Measurements from ENCODE around the gene PRXL2A. TPM values are rescaled to one million over a fixed set of nuclear protein-coding genes. Genes with fewer than 3 reads are reported as not detected.

The PRXL2A gene
- total RNA-seq, 2 experiments from 2014 or later: not detected

GRCh38 chr10:80441831-80442230 is 33.5 kb downstream of the PRXL2A start:
- Histone ChIP-seq H3K27ac (ENCODE audit: low read depth, low read length, poor library complexity, severe bottlenecking) (no peak overlapping the region), H3K9me2 (ENCODE audit: insufficient read depth, low read length) (no peaks in the 10 kb centered on the region), H3K4me3 (ENCODE audit: low read depth, low read length, poor library complexity, severe bottlenecking) (no peak overlapping the region), H3K79me2 (ENCODE audit: insufficient read depth, low read depth, low read length) (no peaks in the 10 kb centered on the region), H4K20me1 (ENCODE audit: insufficient read depth, low read length) (no peaks in the 10 kb centered on the region), H3K9me3 (ENCODE audit: low read length) (no peaks in the 10 kb centered on the region), H3K4me2 (ENCODE audit: low read length) (no peak overlapping the region), H3K36me3 (ENCODE audit: insufficient read depth, low read length) (no peaks in the 10 kb centered on the region), H3K4me1 (ENCODE audit: insufficient read depth, low read length, poor library complexity, severe bottlenecking) (peaks cover 20% of the 10 kb centered on the region), H2AFZ (ENCODE audit: low read length) (no peak overlapping the region)
- DNase-seq (ENCODE audit: low spot score): no peak
- no TSS peak for BruUV-seq (replicated peaks)
- POLR2A ChIA-PET: no interaction called here
- TF ChIP-seq EZH2phosphoT487 (IDR thresholded peaks at IDR 0.05; ENCODE audit: borderline replicate concordance, low read depth, low read length): no peak
- TF ChIP-seq, protein P1, sequence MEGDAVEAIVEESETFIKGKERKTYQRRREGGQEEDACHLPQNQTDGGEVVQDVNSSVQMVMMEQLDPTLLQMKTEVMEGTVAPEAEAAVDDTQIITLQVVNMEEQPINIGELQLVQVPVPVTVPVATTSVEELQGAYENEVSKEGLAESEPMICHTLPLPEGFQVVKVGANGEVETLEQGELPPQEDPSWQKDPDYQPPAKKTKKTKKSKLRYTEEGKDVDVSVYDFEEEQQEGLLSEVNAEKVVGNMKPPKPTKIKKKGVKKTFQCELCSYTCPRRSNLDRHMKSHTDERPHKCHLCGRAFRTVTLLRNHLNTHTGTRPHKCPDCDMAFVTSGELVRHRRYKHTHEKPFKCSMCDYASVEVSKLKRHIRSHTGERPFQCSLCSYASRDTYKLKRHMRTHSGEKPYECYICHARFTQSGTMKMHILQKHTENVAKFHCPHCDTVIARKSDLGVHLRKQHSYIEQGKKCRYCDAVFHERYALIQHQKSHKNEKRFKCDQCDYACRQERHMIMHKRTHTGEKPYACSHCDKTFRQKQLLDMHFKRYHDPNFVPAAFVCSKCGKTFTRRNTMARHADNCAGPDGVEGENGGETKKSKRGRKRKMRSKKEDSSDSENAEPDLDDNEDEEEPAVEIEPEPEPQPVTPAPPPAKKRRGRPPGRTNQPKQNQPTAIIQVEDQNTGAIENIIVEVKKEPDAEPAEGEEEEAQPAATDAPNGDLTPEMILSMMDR (conservative IDR thresholded peaks at IDR 0.05; ENCODE audit: low read length): no peak
- CTCF ChIA-PET (ENCODE audit: unreplicated experiment): no interaction called here
- intact Hi-C loops (cut with micrococcal nuclease; ENCODE audit: unreplicated experiment): loop anchor here (2.0 kb wide), 1 partner anchor 59 kb away; no protein-coding TSS in a partner anchor

DNA sequence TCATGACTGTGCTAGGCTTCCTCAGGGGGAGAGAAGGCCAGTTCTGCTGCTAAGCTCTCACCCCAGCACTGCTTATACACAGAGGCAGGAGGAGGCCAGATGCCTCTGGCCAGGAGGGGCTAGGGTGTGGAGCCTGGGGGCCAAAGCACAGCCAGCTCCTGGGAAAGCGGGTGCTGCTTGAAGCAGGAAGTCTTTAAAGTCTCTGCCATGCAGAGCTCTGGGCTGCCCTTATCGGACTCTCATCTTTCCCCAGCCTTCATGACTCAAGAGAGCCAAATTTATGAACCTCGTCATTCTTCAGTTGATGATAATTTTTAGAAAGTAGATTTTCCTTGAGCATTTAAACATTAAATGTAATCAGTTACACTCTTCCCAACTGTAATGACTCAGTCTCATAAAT is 34.5 kb downstream of the PRXL2A start:
- intact Hi-C loops (cut with micrococcal nuclease; ENCODE audit: unreplicated experiment): loop anchor here (2.0 kb wide), 1 partner anchor 60 kb away; no protein-coding TSS in a partner anchor
- Histone ChIP-seq H2AFZ (ENCODE audit: low read length) (no peak overlapping the region), H3K36me3 (ENCODE audit: insufficient read depth, low read length) (no peaks in the 10 kb centered on the region), H3K9me2 (ENCODE audit: insufficient read depth, low read length) (no peaks in the 10 kb centered on the region), H3K9me3 (ENCODE audit: low read length) (no peaks in the 10 kb centered on the region), H3K79me2 (ENCODE audit: insufficient read depth, low read depth, low read length) (no peaks in the 10 kb centered on the region), H4K20me1 (ENCODE audit: insufficient read depth, low read length) (no peaks in the 10 kb centered on the region), H3K4me3 (ENCODE audit: low read depth, low read length, poor library complexity, severe bottlenecking) (no peak overlapping the region), H3K4me1 (ENCODE audit: insufficient read depth, low read length, poor library complexity, severe bottlenecking) (peaks cover 20% of the 10 kb centered on the region), H3K27ac (ENCODE audit: low read depth, low read length, poor library complexity, severe bottlenecking) (no peak overlapping the region), H3K4me2 (ENCODE audit: low read length) (no peak overlapping the region)
- POLR2A ChIA-PET: no interaction called here
- BruUV-seq (replicated peaks): no TSS peak
- DNase-seq (ENCODE audit: low spot score): no peak
- TF ChIP-seq, protein P1 (conservative IDR thresholded peaks at IDR 0.05; ENCODE audit: low read length): no peak
- CTCF ChIA-PET (ENCODE audit: unreplicated experiment): interaction anchor here (0.8 to 1.0 kb wide), 2 partner anchors 9 to 21 kb away, joined by 3 read pairs; no protein-coding TSS in a partner anchor

DNA sequence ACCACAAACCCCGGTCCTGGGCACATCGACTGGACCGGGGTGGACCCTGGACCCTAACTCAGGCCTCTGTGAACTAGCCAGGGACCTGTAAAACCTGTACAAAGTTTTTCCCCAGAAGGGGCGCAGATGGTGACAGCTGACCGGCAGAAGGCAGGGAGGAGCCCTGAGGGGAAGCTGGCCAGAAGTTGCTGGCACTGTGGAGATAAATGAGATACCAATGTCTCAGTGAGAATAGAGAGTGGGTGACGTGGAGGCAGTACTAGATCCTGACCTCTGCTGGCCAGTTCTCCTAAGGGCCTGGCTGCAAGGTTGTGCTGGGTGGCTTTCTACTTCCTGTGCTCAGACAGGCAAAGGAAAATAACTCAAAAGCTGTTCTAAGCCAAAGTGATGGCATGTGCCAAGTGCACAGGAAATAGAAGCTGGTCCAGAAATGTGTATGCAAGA is 35.2 kb downstream of the PRXL2A start:
- intact Hi-C loops (cut with micrococcal nuclease; ENCODE audit: unreplicated experiment): loop anchor here (2.0 kb wide), 1 partner anchor 61 kb away; no protein-coding TSS in a partner anchor
- no TSS peak for BruUV-seq (replicated peaks)
- H3K4me2 ChIP-seq (ENCODE audit: low read length): no peak overlapping the region
- no peak overlapping the region for H3K27ac ChIP-seq (ENCODE audit: low read depth, low read length, poor library complexity, severe bottlenecking)
- H3K4me1 ChIP-seq (ENCODE audit: insufficient read depth, low read length, poor library complexity, severe bottlenecking): peaks cover 20% of the 10 kb centered on the region
- peak overlapping the region; percentile 30; the same call in 1 of the 2 replicates for H2AFZ ChIP-seq (ENCODE audit: low read length)
- no peaks in the 10 kb centered on the region for H3K9me3 ChIP-seq (ENCODE audit: low read length)
- peak; percentile 61 for DNase-seq (ENCODE audit: low spot score)
- no peaks in the 10 kb centered on the region for H3K79me2 ChIP-seq (ENCODE audit: insufficient read depth, low read depth, low read length)
- TF ChIP-seq, protein P1 (conservative IDR thresholded peaks at IDR 0.05; ENCODE audit: low read length): peak; percentile 61; the same call in 1 of the 2 replicates
- no peak for TF ChIP-seq EZH2phosphoT487 (IDR thresholded peaks at IDR 0.05; ENCODE audit: borderline replicate concordance, low read depth, low read length)
- no peaks in the 10 kb centered on the region for H3K9me2 ChIP-seq (ENCODE audit: insufficient read depth, low read length)
- ChIA-PET CTCF (ENCODE audit: unreplicated experiment) (interaction anchor here (0.6 to 5.5 kb wide), 9 partner anchors 10 to 104 kb away, joined by 3 to 48 read pairs (median 3); no protein-coding TSS in a partner anchor), POLR2A (interaction anchor here (0.6 to 1.1 kb wide), 2 partner anchors 9 to 27 kb away, joined by 3 read pairs; no protein-coding TSS in a partner anchor)
- H3K4me3 ChIP-seq (ENCODE audit: low read depth, low read length, poor library complexity, severe bottlenecking): no peak overlapping the region
- no peaks in the 10 kb centered on the region for H4K20me1 ChIP-seq (ENCODE audit: insufficient read depth, low read length)
- no peaks in the 10 kb centered on the region for H3K36me3 ChIP-seq (ENCODE audit: insufficient read depth, low read length)
